Measurements from ENCODE around the gene ZBED4.

DNA sequence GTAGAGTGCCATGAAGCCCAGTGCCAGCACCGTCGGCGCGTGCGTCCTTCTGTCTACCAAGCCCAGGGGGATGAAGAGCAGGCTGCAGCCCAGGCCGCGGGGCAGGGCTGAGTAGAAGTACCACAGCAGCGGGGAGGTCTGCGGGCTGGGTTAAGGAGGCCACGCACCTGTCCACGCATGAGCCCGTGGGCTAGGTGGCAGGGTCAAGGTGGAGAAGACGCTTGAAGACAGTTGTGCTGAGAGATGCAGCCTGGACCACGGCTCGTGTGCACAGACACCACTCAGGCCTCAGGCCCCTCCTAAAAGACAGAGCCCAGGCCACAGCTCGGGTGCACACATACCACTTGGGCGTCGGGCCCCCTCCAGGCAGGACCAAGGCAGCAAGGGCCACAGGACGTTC lies 54.2 kb downstream of the ZBED4 start:
- TF ChIP-seq EZH2 (IDR thresholded peaks at IDR 0.05; ENCODE audit: borderline replicate concordance, low read length): no peak
- TF ChIP-seq, protein P1, sequence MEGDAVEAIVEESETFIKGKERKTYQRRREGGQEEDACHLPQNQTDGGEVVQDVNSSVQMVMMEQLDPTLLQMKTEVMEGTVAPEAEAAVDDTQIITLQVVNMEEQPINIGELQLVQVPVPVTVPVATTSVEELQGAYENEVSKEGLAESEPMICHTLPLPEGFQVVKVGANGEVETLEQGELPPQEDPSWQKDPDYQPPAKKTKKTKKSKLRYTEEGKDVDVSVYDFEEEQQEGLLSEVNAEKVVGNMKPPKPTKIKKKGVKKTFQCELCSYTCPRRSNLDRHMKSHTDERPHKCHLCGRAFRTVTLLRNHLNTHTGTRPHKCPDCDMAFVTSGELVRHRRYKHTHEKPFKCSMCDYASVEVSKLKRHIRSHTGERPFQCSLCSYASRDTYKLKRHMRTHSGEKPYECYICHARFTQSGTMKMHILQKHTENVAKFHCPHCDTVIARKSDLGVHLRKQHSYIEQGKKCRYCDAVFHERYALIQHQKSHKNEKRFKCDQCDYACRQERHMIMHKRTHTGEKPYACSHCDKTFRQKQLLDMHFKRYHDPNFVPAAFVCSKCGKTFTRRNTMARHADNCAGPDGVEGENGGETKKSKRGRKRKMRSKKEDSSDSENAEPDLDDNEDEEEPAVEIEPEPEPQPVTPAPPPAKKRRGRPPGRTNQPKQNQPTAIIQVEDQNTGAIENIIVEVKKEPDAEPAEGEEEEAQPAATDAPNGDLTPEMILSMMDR (IDR thresholded peaks at IDR 0.05; ENCODE audit: low read length): no peak

Measured in OCI-LY1 (cell line).